GM21447 (cell line): ENCODE results near the gene RAP1GDS1.

ENCODE experiments used
- ATAC-seq: cut with Tn5 transposase; IDR thresholded peaks from one replicate; pipeline ENCODE4 v1.9.1; 2021; ENCODE audit not compliant: unreplicated experiment

RAP1GDS1 gene, protein sequence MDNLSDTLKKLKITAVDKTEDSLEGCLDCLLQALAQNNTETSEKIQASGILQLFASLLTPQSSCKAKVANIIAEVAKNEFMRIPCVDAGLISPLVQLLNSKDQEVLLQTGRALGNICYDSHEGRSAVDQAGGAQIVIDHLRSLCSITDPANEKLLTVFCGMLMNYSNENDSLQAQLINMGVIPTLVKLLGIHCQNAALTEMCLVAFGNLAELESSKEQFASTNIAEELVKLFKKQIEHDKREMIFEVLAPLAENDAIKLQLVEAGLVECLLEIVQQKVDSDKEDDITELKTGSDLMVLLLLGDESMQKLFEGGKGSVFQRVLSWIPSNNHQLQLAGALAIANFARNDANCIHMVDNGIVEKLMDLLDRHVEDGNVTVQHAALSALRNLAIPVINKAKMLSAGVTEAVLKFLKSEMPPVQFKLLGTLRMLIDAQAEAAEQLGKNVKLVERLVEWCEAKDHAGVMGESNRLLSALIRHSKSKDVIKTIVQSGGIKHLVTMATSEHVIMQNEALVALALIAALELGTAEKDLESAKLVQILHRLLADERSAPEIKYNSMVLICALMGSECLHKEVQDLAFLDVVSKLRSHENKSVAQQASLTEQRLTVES

DNA sequence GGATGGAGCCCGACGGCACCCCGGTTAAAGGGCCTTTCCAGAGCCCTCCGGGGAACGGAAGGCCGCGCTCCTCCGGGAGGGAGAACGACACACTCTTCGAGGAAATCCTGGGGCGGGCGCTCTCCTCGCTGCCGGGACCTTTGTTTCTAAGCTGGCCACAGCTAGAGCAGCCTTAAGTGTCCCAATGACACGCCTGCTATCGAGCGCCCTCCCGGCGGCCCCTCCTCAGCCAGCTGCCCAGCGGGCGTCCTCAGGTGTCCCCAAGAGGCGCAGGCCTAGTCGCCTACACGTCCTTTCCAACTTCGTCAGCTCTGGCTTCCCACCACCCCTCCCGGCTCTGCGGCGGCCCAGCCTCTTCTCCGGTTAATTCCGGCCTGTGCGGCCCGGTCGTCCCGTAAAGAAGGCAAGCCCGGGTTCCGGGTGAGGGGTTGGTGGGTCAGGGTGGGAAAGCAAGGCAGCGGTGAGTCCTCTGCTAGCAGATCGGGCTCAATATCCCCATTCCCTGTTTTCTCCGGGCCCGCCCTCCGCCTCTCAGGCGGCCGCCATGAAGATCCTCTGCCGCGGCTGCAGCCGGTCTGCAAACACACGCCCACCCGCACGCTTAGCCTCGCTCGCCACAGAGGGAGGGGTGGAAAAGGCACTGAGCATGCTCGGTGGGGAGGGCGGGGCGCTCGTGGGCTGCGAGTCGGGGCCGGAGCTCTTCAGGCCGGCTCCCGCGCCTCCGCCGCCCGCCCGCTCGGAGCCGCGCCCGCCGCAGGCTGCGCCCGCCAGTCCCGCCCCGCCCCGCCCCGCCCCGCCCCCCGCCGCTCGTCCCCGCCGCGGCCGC is at the start of gene RAP1GDS1:
Gene RAP1GDS1, plus strand, starts transcription at position 806 of the 826 bp plus-strand sequence. CDS start 182 bp downstream, outside the sequence.
- ATAC-seq, result peak; percentile 84

DNA sequence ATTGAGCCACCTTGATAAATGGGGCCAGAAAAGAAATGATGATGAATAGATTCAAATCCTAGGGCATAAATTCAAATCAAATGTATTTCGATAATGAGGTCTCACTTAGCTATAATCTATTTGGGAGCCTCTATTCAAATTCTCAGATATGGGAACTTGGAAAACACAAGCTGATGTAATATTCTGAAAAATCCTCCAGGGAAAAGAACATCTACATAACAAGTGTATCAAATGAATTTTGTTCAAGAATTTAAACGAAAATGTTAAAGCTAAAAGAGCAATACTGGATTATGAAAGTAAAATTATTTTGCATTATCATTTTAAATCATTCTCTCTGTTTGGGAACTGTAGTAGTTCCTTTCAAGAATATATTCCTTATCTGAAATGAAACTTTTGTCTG is 38.9 kb upstream of the RAP1GDS1 start:
- no peak for ATAC-seq

GRCh38 chr4:98226396-98226795 is 34.8 kb upstream of the RAP1GDS1 start:
- no peak for ATAC-seq

DNA sequence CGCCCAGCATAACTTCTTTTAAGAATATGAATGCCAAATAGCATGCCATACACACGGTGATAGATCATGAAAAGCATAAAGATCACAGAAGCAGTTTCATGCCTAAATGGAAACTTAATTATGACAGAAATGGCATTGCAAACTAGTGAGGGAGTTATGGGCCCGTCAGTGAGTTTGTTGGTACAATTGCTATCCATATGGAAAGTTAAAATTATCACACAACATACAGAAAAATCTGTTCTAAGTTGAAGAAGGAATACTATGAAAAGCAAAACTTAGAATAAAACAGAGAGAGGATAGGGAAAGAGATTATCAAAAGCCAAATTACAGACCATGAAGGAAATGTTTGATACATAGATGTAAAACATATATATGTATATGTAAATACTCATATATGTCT is 30.2 kb upstream of the RAP1GDS1 start:
- ATAC-seq, result no peak

GRCh38 chr4:98232202-98232601 is 29.0 kb upstream of the RAP1GDS1 start:
- ATAC-seq, result no peak

GRCh38 chr4:98237204-98237603 is 24.0 kb upstream of the RAP1GDS1 start:
- no peak for ATAC-seq

- no peak for ATAC-seq
These were observed 19.1 kb upstream of the RAP1GDS1 start for GRCh38 chr4:98242063-98242462.

DNA sequence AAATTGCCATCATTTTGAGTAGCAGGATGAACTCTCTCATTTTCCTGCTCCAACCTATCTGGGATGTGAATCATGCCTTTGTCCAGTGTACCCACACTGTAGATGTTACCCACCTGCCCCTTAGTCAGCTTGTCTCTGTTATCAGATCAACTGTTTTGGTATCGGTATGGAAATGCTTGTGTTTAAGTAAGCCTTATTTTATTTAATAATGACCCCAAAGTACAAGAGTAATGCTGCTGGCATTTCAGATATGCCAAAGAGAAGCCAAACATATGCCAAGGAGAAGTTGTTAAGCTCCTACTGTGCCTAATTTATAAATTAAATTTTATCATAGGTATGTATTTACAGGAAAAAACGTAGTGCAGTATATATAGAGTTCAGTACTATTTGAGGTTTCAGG is 18.6 kb upstream of the RAP1GDS1 start:
- ATAC-seq, result no peak

GRCh38 chr4:98245226-98245625 is 16.0 kb upstream of the RAP1GDS1 start:
- no peak for ATAC-seq

DNA sequence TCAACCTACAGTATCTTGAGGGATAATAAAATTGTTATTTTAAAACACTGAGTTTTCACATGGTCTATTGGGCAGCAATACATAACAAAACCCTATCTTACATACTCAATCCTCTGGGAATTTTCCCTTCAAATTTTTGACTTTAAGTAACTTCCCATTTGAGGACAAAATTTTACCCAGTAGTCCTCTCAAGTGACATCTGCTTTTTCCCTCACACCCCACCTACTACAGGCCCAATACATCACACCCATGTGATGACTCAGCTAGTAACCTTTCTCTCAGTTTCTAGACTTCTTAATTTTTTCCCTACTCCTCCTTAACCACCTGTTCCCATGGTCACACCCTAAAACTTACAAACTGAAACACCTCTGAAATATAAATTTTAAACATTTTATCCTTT is 12.2 kb upstream of the RAP1GDS1 start:
- ATAC-seq, result no peak

GRCh38 chr4:98249831-98250230 is 11.4 kb upstream of the RAP1GDS1 start:
- ATAC-seq, result no peak

- ATAC-seq, result no peak
These were observed 7.7 kb upstream of the RAP1GDS1 start for GRCh38 chr4:98253499-98253898.

DNA sequence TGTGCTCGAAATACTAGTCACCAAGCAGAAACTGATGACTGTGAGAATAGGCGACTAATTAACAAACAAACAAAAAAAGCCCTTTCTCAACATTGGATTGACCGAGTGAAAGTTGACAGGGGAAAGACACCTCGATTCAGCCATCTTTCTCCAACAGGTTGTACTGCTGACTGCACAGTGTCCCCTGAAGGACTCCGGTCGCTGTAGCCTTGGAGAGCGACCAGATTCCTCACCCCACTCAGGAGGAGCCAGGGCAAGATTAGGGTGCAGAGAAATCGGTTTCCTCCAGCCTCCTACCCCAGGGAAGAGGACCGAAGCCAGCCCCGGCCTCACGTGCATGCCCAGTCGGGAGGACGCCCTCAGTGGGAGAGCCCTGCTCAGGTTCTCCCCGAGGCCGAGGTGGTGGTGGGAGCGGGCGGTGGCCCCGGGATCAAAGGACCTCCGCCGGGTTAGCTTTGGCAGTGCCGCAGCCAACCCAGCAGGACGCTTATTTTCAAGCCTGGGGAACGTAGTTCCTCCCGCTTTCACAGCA is 1.1 kb upstream of the RAP1GDS1 start:
- ATAC-seq, result peak; percentile 18

DNA sequence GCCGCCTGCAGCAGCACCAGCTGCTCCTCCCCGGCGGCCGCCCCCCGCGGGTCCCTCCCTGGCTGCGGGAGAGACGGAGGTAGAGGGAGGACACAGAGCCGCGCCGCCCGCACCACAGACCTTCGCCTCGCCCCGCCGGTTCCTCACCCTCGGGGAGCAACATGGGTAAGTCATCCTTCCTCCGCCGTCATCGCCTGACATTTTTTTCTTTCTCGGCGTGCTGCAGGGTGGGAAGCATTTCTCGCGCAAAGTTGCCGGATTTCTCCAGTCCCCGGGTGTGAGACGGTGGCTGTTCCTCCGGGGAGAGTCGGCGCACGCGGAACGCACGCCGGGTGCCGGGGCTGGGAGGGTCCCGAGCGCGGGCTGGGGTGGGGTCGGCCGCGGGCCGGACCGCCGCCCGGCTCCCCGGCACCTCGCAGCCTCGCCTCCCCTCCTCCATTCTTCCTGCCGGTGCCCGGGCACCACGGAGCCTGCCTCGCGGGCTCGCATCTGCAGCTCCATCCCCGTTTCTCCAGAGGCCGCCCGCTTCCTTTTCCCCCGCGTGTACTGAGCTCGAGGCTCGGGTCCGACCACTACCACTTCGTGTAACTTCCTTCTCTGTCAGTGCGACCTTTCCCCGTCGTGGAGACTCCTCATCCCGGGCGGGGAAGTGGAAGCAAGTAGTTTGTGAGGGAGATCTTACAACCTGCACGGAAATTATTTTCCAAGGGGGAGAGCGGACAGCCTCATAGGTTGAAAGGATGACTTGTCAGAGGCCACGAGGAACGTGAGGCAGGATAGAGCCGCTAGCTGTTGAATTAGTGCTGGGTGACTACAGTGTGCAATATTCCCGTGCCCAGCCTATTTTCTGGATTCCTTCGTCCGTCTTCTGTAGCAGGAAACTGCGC is 464 bp downstream of the RAP1GDS1 start:
- ATAC-seq, result peak; percentile 12

GRCh38 chr4:98262431-98262830 is 1.2 kb downstream of the RAP1GDS1 start:
- no peak for ATAC-seq

DNA sequence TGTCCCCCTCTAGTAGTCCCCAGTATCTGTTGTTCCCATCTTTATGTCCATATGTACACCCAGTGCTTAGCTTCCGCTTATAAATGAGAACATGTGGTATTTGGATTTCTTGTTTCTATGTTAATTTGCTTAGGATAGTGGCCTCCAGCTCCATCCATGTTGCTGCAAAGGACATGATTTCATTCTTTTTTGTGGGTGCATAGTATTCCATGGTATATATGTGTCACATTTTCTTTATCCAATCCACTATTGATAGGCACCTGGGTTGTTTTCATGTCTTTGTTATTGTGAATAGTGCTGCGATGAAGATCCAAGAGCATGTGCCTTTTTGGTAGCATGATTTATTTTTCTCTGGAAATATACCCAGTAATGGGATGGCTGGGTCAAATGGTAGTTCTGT is 6.3 kb downstream of the RAP1GDS1 start:
- no peak for ATAC-seq

GRCh38 chr4:98275145-98275544 is 14.0 kb downstream of the RAP1GDS1 start:
- no peak for ATAC-seq

- ATAC-seq, result no peak
These were observed 22.3 kb downstream of the RAP1GDS1 start for GRCh38 chr4:98283219-98284189.

GRCh38 chr4:98284640-98285046 is 23.5 kb downstream of the RAP1GDS1 start:
- ATAC-seq, result no peak
